Stimulated activated CD4-positive, alpha-beta T cell treated with anti-CD3 and anti-CD28 coated beads, Interleukin-2, amount 100 ng/mL, for 4 hours (primary cell): ENCODE results near the gene CTCF.

Source experiments
- DNase-seq: peaks from one replicate; pipeline ENCODE4 v3.0.0-alpha.2; 2020; ENCODE audit warnings: low read depth

The CTCF gene

GRCh38 chr16:67665598-67665997 lies 103.3 kb downstream of the CTCF start:
- no peak for DNase-seq

GRCh38 chr16:67666032-67666551 lies 103.8 kb downstream of the CTCF start:
- no peak for DNase-seq

DNA sequence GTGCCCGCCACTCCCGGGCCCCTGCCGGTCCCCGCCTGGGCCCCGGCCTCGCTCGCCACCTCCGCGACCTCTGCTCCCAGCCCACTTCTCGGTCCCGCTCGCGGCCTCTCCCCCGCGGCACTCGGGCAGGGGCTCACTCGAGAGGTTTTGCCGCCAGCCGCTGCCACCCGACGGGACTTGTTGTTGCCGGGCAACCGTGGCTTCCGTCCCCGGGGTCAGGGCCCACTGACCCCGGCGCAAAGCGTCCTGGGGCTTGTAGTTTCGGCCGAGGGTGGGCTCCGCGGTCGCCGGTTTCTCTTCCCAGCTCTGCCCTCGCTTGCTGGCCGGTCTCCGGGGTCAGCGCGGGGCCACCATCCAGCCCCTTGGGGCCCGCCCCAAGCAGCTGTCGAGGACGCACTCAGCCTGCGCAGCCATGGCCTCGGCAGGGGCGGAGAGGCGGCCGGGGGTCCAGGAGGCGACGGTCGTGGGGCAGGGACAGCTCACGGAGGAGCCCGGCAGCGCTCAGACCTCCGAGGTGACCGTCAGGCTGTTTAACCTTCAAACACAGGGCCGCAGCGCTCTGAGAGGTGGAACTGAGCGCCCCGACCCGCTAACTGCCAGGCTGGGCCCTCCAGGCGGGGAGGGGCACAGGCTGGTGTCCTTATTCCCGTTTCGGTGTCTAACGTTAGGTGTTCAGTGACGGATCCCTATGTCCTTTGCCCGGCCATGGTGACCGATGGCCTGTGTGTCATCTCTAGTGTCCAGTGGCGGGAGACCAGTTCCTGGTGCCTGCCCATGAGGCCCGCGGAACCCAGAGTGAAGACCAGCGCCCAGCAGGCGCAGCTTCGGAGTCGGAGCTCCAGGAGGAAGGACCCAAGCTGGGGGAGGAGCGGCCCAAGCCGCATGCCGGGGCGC lies 104.5 kb downstream of the CTCF start, which contains the start of the genes C16orf86 and ENKD1:
TSS of gene C16orf86 (plus strand) at position 256 of the 894 bp plus-strand sequence. CDS start at position 413, 157 bp downstream.
TSS of gene ENKD1 (minus strand) at position 192 of the 894 bp plus-strand sequence. CDS start 308 bp downstream, outside the sequence.
- peak; percentile 72 for DNase-seq

GRCh38 chr16:67667453-67667816 lies 105.1 kb downstream of the CTCF start:
- DNase-seq, result no peak

DNA sequence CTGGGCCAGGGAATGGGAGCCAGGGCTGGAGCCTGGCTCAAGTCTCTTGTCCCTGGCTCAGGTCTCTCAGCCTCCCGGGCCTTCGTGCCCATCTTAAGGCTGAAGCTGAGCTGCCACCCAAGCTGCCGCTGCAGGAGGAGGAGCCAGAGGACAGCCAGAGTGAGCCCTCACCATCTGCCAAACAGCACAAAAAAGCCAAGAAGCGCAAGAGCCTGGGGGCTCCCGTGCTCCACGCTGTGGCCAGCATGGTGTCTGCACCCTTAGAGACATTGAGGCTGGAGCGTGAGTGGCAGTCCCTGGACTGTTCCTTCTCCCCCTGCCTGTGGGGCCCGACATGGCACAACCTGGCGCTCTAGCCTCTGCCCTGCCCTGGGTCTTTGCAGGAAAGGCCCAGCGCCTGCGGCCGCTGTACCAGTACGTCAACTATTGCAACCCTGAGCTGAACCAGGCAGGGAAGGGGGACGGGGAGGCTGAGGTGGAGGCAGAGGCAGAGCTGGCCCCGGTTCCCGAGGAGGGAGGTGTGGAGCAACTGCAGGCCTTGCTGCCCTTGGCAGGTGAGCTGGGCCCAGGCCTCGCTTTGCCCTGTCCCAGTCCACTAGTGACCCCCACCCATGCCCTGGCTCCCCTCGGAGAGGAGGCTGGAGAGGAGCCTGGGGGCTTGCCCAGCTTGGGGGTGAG lies 105.6 kb downstream of the CTCF start:
- DNase-seq, result peak; percentile 74

- no peak for DNase-seq
Observed at GRCh38 chr16:67668495-67669157, 106.3 kb downstream of the CTCF start.

DNA sequence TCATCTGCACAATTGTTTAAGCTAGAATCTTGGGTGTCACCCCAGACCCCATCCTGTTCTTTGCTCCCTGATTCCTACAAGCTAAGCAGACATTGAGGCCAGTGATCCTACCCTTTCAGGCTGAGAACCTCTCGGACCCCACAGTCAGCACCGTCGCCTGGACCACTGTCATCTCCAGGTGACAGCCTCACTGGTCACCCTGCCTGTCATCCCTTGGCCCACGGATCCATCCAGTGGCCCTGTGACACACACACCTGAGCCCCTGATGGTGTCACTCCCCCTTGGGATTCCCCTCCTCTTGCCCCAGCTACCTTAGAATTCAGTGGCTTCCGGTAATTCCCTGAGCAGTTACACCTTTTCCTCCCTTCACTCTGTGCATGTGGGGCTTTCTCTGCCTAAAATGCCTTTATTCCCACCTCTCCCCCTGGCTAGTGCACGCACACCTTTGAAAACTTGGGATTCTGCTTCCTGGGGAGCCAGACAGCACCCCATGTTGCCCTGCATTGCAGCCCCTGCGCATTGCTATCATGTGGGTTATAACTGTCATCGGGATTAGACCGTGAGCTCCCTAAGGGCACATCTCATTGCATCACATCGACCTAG lies 107.3 kb downstream of the CTCF start:
- DNase-seq, result no peak

DNA sequence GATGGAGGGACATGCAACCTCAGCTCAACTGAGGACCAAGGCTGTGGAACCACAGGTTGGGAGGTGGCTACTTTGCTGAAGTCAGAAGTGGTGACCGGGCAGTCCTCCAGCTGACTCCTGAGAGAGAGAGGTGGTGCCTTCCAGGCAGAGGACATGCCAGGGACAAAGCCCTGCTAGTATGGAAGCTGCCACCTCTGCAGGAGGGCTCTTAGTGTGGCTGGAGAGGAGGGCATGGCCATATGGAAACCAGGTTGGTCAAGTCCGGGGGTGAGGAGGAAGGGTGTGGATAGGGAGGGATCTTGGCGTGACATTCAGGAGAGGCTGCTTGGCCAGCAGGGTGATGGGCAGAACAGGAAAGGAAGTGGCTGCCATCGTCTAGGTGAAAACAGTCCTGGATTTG lies 110.0 kb downstream of the CTCF start:
- DNase-seq, result no peak

- DNase-seq, result no peak
Observed at GRCh38 chr16:67672739-67673662, 110.7 kb downstream of the CTCF start.

GRCh38 chr16:67673712-67674580 lies 111.6 kb downstream of the CTCF start:
- no peak for DNase-seq

DNA sequence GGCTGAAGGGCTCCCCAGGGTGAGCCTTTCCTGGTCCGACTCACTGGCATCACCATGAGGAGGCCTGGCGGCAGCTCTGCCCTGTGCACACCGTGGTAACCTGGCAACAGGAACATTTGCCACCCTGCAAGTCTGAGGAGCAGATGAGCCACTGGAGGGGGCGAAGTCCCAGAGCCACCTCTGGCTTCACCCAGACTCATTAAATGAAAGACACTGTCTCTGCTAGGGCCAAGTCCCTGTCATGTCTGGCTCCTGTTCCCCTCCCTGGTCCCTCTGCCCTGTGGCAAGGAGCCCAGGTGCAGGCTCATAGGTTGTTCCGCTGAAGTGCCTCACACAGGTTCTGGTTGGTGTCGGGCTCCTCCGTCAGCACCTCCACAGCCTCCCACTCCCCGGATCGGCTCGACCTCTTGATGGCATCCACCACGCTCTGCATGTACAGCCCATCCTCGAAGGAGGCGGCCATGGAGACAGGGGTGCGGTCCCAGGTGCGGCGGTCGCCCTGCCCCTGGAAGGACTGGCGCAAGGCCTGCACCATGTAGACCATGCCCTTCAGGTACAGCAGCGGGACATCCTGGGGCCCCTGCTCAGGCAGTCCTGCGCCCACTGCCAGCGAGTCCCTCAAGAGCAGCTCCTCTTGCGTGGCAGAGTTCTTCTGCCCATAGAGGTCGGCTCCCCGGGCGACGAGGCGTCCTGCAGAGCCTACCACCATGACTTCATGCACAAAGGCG lies 112.7 kb downstream of the CTCF start:
- DNase-seq, result no peak

DNA sequence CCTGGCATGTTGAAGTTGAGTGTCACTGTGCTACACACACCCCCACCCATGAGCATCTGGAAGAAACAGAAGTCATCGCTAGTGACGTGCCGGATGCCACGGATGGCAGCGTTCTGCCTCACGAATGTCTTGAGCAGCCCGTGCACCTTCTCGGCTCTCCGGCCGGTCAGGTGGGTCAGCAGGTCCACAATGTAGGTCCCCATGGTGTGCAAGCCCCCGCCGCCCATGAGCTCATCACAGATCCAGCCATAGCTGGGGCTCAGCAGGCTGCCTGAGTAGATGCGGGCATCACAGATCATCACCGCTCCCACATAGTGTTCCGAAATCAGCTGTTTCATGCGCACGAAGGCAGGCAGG lies 113.2 kb downstream of the CTCF start:
- no peak for DNase-seq

DNA sequence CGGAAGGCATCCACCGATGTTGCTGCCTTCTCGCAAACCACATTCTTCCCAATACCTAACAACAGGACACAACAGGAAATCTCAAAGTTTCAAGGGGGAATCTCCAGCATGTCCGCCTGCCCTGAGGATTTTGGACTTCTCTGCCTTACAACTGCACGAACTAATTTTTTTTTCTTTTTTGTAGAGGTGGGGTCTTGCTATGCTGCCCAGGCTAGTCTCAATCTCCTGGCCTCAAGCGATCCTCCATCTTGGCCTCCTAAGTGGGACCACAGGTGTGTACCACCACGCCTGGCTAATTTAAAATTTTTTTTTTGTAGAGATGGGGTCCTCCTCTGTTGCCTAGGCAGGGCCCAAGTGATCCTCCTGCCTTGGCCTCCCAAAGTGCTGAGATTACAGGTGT lies 113.7 kb downstream of the CTCF start:
- DNase-seq, result no peak

GRCh38 chr16:67676516-67676915 lies 114.2 kb downstream of the CTCF start:
- no peak for DNase-seq

- no peak for DNase-seq
Observed at GRCh38 chr16:67676939-67677338, 114.6 kb downstream of the CTCF start.

- DNase-seq, result no peak
Observed at GRCh38 chr16:67677712-67678111, 115.4 kb downstream of the CTCF start.

DNA sequence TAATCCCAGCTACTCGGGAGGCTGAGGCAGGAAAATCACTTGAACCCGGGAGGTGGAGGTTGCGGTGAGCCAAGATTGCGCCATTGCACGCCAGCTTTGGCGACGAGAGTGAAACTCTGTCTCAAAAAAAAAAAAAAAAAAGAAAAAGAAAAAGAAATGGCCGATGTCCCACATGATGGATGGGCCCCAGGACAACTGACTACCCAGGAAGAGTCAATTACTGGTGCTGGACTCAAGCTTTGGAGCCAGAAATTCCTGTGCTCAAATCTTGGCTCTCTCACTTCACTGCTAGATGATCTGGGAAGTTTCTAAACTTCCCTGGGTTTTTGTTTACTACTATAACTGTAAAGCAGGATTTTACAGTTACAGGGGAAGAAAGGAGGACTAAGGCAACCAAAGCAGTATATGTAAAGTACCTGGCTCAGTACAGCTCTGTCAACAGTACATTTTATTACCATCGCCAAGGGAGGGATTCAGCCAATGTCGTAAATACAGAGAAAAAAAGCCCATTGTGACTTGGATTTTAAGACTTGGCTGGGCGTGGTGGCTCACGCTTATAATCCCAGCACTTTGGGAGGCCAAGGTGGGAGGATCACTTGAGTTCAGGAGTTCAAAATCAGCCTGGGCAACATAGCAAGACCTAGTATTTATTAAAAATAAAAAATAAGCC lies 116.2 kb downstream of the CTCF start:
- DNase-seq, result no peak
